Activated CD4-positive, alpha-beta T cell treated with anti-CD3 and anti-CD28 coated beads for 36 hours (primary cell): ENCODE measurements around the gene TMPRSS4. TPM values are rescaled to one million over a fixed set of nuclear protein-coding genes. Genes with fewer than 3 reads are reported as not detected.
A peak's percentile ranks its signal among the peaks of the same experiment; 100 is the strongest.

Experiments used
- ATAC-seq: fragments of 200-7000 bp; cut with Tn5 transposase; one replicate; pipeline ENCODE4 v1.10.0; 2021; ENCODE audit warnings: mild to moderate bottlenecking, moderate library complexity
- CTCF ChIA-PET: fragments of 350-600 bp; sonication (Branson Sonifier 250); formaldehyde crosslinking; loops from one replicate; lab custom pipeline; 2021; ENCODE audit warnings: antibody characterized with exemption; lab: Charles Lee
- POLR2A ChIA-PET: fragments of 350-600 bp; sonication (Branson Sonifier 250); formaldehyde crosslinking; loops from one replicate; lab custom pipeline; 2021; ENCODE audit warnings: antibody characterized with exemption, inconsistent platforms; lab: Charles Lee
- DNase-seq: peaks from one replicate; pipeline ENCODE4 v3.0.0-alpha.2; 2020
- H3K27ac Mint-ChIP-seq: one replicate; pipeline ENCODE4 v1.8.0; 2021; ENCODE audit warnings: mixed read lengths
- H3K27me3 Mint-ChIP-seq: one replicate; pipeline ENCODE4 v1.8.0; 2021; ENCODE audit warnings: mixed read lengths
- H3K36me3 Mint-ChIP-seq: one replicate; pipeline ENCODE4 v1.8.0; 2021; ENCODE audit warnings: low read depth, mixed read lengths
- H3K4me1 Mint-ChIP-seq: one replicate; pipeline ENCODE4 v1.8.0; 2021; ENCODE audit warnings: mixed read lengths
- H3K4me3 Mint-ChIP-seq: one replicate; pipeline ENCODE4 v1.8.0; 2021; ENCODE audit warnings: mild to moderate bottlenecking, moderate library complexity, mixed read lengths
- H3K9me3 Mint-ChIP-seq: one replicate; pipeline ENCODE4 v1.8.0; 2021; ENCODE audit warnings: low read depth, mixed read lengths
- intact Hi-C, 2 experiments: fragments of 100-400 bp; cut with DNase I in 1 of 2; cut with micrococcal nuclease in 1 of 2; formaldehyde crosslinking; loops; one replicate each; pipeline versions ENCODE4 v1.14.2 to v1.15.1; 2022 to 2024; cut with DNase I, micrococcal nuclease
- total RNA-seq, 2 experiments: library from RNA; stranded (reverse); gene quantifications; one replicate each; pipeline ENCODE4 v1.2.3, GENCODE V29; 2021

The TMPRSS4 gene
- total RNA-seq, 2 experiments from 2014 or later = not detected

GRCh38 chr11:118156531-118157185 lies 79.8 kb downstream of the TMPRSS4 start:
- H3K4me1 Mint-ChIP-seq = peaks cover 6% of the 10 kb centered on the region
- peaks cover 56% of the 10 kb centered on the region for H3K27me3 Mint-ChIP-seq
- no peak overlapping the region for H3K4me3 Mint-ChIP-seq
- H3K9me3 Mint-ChIP-seq = no peaks in the 10 kb centered on the region
- DNase-seq = peak; percentile 42
- H3K27ac Mint-ChIP-seq = no peak overlapping the region
- ChIA-PET POLR2A (interaction anchor here (0.6 kb wide), 1 partner anchor 242 kb away, joined by 4 read pairs; no protein-coding TSS in a partner anchor), CTCF (interaction anchor here (0.6 to 3.8 kb wide), 8 partner anchors 8 to 362 kb away, joined by 3 to 26 read pairs (median 3); no protein-coding TSS in a partner anchor)
- ATAC-seq = peak; percentile 74
- H3K36me3 Mint-ChIP-seq = no peaks in the 10 kb centered on the region
- intact Hi-C loops = no loop called here

GRCh38 chr11:118157186-118157895 lies 80.5 kb downstream of the TMPRSS4 start:
- ChIA-PET POLR2A (no interaction called here), CTCF (interaction anchor here (0.6 to 3.8 kb wide), 3 partner anchors 9 to 41 kb away, joined by 3 to 26 read pairs (median 3); no protein-coding TSS in a partner anchor)
- Mint-ChIP-seq H3K36me3 (no peaks in the 10 kb centered on the region), H3K27ac (no peak overlapping the region), H3K27me3 (peaks cover 53% of the 10 kb centered on the region), H3K4me3 (no peak overlapping the region), H3K4me1 (peaks cover 6% of the 10 kb centered on the region), H3K9me3 (no peaks in the 10 kb centered on the region)
- intact Hi-C loops = no loop called here
- DNase-seq (no peak), ATAC-seq (no peak)

GRCh38 chr11:118161786-118162185 lies 84.9 kb downstream of the TMPRSS4 start:
- Mint-ChIP-seq H3K9me3 (no peaks in the 10 kb centered on the region), H3K4me3 (no peak overlapping the region), H3K27me3 (peaks cover 19% of the 10 kb centered on the region), H3K36me3 (no peaks in the 10 kb centered on the region), H3K4me1 (no peaks in the 10 kb centered on the region), H3K27ac (no peak overlapping the region)
- DNase-seq (no peak), ATAC-seq (no peak)
- ChIA-PET POLR2A (no interaction called here), CTCF (no interaction called here)
- intact Hi-C loops = no loop called here

- no peaks in the 10 kb centered on the region for H3K9me3 Mint-ChIP-seq
- peak; percentile 63 for ATAC-seq
- no peak overlapping the region for H3K4me3 Mint-ChIP-seq
- H3K36me3 Mint-ChIP-seq = no peaks in the 10 kb centered on the region
- POLR2A ChIA-PET = interaction anchor here (0.6 kb wide), 1 partner anchor 174 kb away, joined by 8 read pairs; no protein-coding TSS in a partner anchor
- no peak overlapping the region for H3K27ac Mint-ChIP-seq
- peaks cover 9% of the 10 kb centered on the region for H3K27me3 Mint-ChIP-seq
- DNase-seq = no peak
- H3K4me1 Mint-ChIP-seq = no peaks in the 10 kb centered on the region
- intact Hi-C loops = no loop called here
- CTCF ChIA-PET = interaction anchor here (1.0 to 1.3 kb wide), 2 partner anchors 9 to 500 kb away, joined by 3 to 5 read pairs; no protein-coding TSS in a partner anchor
These were observed 86.0 kb downstream of the TMPRSS4 start for GRCh38 chr11:118162846-118163245.

- no peak overlapping the region for H3K4me3 Mint-ChIP-seq
- intact Hi-C loops = no loop called here
These were observed 86.6 kb downstream of the TMPRSS4 start for GRCh38 chr11:118163494-118163893.

GRCh38 chr11:118164885-118165284 lies 88.0 kb downstream of the TMPRSS4 start:
- H3K9me3 Mint-ChIP-seq = no peaks in the 10 kb centered on the region
- no peak for DNase-seq
- ChIA-PET CTCF (interaction anchor here (1.3 kb wide), 1 partner anchor 14 kb away, joined by 3 read pairs; no protein-coding TSS in a partner anchor), POLR2A (no interaction called here)
- no peak for ATAC-seq
- no peaks in the 10 kb centered on the region for H3K4me1 Mint-ChIP-seq
- no peaks in the 10 kb centered on the region for H3K36me3 Mint-ChIP-seq
- intact Hi-C loops = no loop called here
- no peaks in the 10 kb centered on the region for H3K27me3 Mint-ChIP-seq
- no peak overlapping the region for H3K4me3 Mint-ChIP-seq
- H3K27ac Mint-ChIP-seq = no peak overlapping the region

More at GRCh38 chr11:118163494-118163893, 86.6 kb downstream of the TMPRSS4 start:
- no peak for DNase-seq
- H3K27me3 Mint-ChIP-seq = peaks cover 7% of the 10 kb centered on the region
- H3K36me3 Mint-ChIP-seq = no peaks in the 10 kb centered on the region
- no peaks in the 10 kb centered on the region for H3K4me1 Mint-ChIP-seq
- no peak overlapping the region for H3K27ac Mint-ChIP-seq
- no peaks in the 10 kb centered on the region for H3K9me3 Mint-ChIP-seq
- POLR2A ChIA-PET = interaction anchor here (0.6 kb wide), 1 partner anchor 174 kb away, joined by 8 read pairs; no protein-coding TSS in a partner anchor
- CTCF ChIA-PET = interaction anchor here (0.7 to 1.3 kb wide), 3 partner anchors 8 to 546 kb away, joined by 3 to 5 read pairs (median 3); no protein-coding TSS in a partner anchor
- no peak for ATAC-seq

GRCh38 chr11:118166641-118167040 lies 89.8 kb downstream of the TMPRSS4 start:
- DNase-seq (no peak), ATAC-seq (no peak)
- ChIA-PET POLR2A (no interaction called here), CTCF (interaction anchor here (0.5 to 0.9 kb wide), 3 partner anchors 22 to 349 kb away, joined by 3 to 5 read pairs (median 3); no protein-coding TSS in a partner anchor)
- Mint-ChIP-seq H3K27ac (no peak overlapping the region), H3K9me3 (no peaks in the 10 kb centered on the region), H3K4me1 (no peaks in the 10 kb centered on the region), H3K4me3 (no peak overlapping the region), H3K27me3 (peaks cover 2% of the 10 kb centered on the region), H3K36me3 (no peaks in the 10 kb centered on the region)
- intact Hi-C loops = no loop called here

GRCh38 chr11:118167253-118167652 lies 90.4 kb downstream of the TMPRSS4 start:
- no peaks in the 10 kb centered on the region for H3K36me3 Mint-ChIP-seq
- H3K9me3 Mint-ChIP-seq = no peaks in the 10 kb centered on the region
- H3K4me3 Mint-ChIP-seq = no peak overlapping the region
- no peak overlapping the region for H3K27ac Mint-ChIP-seq
- no peak for DNase-seq
- H3K27me3 Mint-ChIP-seq = peaks cover 2% of the 10 kb centered on the region
- no peak for ATAC-seq
- ChIA-PET CTCF (interaction anchor here (0.5 to 0.9 kb wide), 5 partner anchors 18 to 350 kb away, joined by 3 to 6 read pairs (median 4); no protein-coding TSS in a partner anchor), POLR2A (no interaction called here)
- intact Hi-C loops = no loop called here
- no peaks in the 10 kb centered on the region for H3K4me1 Mint-ChIP-seq

- no peak for DNase-seq
- peaks cover 2% of the 10 kb centered on the region for H3K27me3 Mint-ChIP-seq
- ATAC-seq = no peak
- no peaks in the 10 kb centered on the region for H3K4me1 Mint-ChIP-seq
- no peak overlapping the region for H3K27ac Mint-ChIP-seq
- H3K4me3 Mint-ChIP-seq = no peak overlapping the region
- ChIA-PET POLR2A (no interaction called here), CTCF (interaction anchor here (0.9 kb wide), 1 partner anchor 19 kb away, joined by 6 read pairs; no protein-coding TSS in a partner anchor)
- H3K9me3 Mint-ChIP-seq = no peaks in the 10 kb centered on the region
- H3K36me3 Mint-ChIP-seq = no peaks in the 10 kb centered on the region
- intact Hi-C loops = no loop called here
These were observed 91.0 kb downstream of the TMPRSS4 start for GRCh38 chr11:118167906-118168305.

- no peak overlapping the region for H3K27ac Mint-ChIP-seq
- no peak for DNase-seq
- ATAC-seq = no peak
- H3K27me3 Mint-ChIP-seq = peaks cover 2% of the 10 kb centered on the region
- intact Hi-C loops = no loop called here
- H3K4me3 Mint-ChIP-seq = no peak overlapping the region
- no peaks in the 10 kb centered on the region for H3K9me3 Mint-ChIP-seq
- H3K36me3 Mint-ChIP-seq = no peaks in the 10 kb centered on the region
- POLR2A ChIA-PET = no interaction called here
- H3K4me1 Mint-ChIP-seq = no peaks in the 10 kb centered on the region
- CTCF ChIA-PET = no interaction called here
These were observed 91.4 kb downstream of the TMPRSS4 start for GRCh38 chr11:118168316-118168715.

GRCh38 chr11:118168751-118169150 lies 91.9 kb downstream of the TMPRSS4 start:
- no peak for DNase-seq
- Mint-ChIP-seq H3K36me3 (no peaks in the 10 kb centered on the region), H3K27ac (no peak overlapping the region), H3K27me3 (peaks cover 2% of the 10 kb centered on the region), H3K9me3 (no peaks in the 10 kb centered on the region), H3K4me1 (no peaks in the 10 kb centered on the region), H3K4me3 (no peak overlapping the region)
- POLR2A ChIA-PET = no interaction called here
- intact Hi-C loops = no loop called here
- no peak for ATAC-seq
- CTCF ChIA-PET = interaction anchor here (1.4 to 6.6 kb wide), 2 partner anchors 22 to 361 kb away, joined by 4 to 120 read pairs; no protein-coding TSS in a partner anchor
